ENCODE results near the gene FKBP5.

- TF ChIP-seq POLR2AphosphoS5 (IDR thresholded peaks at IDR 0.05), result no peak
- TF ChIP-seq EP300 (IDR thresholded peaks at IDR 0.05), result no peak
- TF ChIP-seq, protein P1, sequence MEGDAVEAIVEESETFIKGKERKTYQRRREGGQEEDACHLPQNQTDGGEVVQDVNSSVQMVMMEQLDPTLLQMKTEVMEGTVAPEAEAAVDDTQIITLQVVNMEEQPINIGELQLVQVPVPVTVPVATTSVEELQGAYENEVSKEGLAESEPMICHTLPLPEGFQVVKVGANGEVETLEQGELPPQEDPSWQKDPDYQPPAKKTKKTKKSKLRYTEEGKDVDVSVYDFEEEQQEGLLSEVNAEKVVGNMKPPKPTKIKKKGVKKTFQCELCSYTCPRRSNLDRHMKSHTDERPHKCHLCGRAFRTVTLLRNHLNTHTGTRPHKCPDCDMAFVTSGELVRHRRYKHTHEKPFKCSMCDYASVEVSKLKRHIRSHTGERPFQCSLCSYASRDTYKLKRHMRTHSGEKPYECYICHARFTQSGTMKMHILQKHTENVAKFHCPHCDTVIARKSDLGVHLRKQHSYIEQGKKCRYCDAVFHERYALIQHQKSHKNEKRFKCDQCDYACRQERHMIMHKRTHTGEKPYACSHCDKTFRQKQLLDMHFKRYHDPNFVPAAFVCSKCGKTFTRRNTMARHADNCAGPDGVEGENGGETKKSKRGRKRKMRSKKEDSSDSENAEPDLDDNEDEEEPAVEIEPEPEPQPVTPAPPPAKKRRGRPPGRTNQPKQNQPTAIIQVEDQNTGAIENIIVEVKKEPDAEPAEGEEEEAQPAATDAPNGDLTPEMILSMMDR (IDR thresholded peaks at IDR 0.05), result peak in 1 of 4 experiments; percentile 2
Observed at GRCh38 chr6:35587167-35587566, 101.5 kb downstream of the FKBP5 start.

Data from gastroesophageal sphincter (tissue), 3 donors.